NCI-H187 (cell line): ENCODE data around the gene IGF1R.
"Not testable (repeated sequence)": the region's sequence is repeated elsewhere in the genome, so short reads cannot be mapped to it uniquely, and the experiment has no call there.

Experiments
- DNase-seq, 2 experiments: peaks; one replicate each; lab custom pipeline; 2025; lab: John Stamatoyannopoulos, UW

IGF1R gene

GRCh38 chr15:98960555-98961050 is 312.3 kb downstream of the IGF1R start:
- DNase-seq = no peak

GRCh38 chr15:98963444-98963843 is 315.1 kb downstream of the IGF1R start:
- DNase-seq = no peak

GRCh38 chr15:98964466-98965133 is 316.3 kb downstream of the IGF1R start:
- no peak for DNase-seq

- DNase-seq = not testable (repeated sequence)
Measured at GRCh38 chr15:98965134-98965491, 316.8 kb downstream of the IGF1R start.

GRCh38 chr15:98965597-98965996 is 317.3 kb downstream of the IGF1R start:
- DNase-seq = no peak

- DNase-seq = no peak
Measured at GRCh38 chr15:98966091-98966787, 317.9 kb downstream of the IGF1R start.

GRCh38 chr15:98967096-98967495 is 318.8 kb downstream of the IGF1R start:
- DNase-seq = no peak

GRCh38 chr15:98967916-98968315 is 319.6 kb downstream of the IGF1R start:
- no peak for DNase-seq

- DNase-seq = no peak
Measured at GRCh38 chr15:98968576-98968975, 320.2 kb downstream of the IGF1R start.

- DNase-seq = no peak
Measured at GRCh38 chr15:98969126-98969735, 320.9 kb downstream of the IGF1R start.

GRCh38 chr15:98970799-98971198 is 322.5 kb downstream of the IGF1R start:
- no peak for DNase-seq

GRCh38 chr15:98976500-98976899 is 328.2 kb downstream of the IGF1R start:
- no peak for DNase-seq

GRCh38 chr15:98977441-98977840 is 329.1 kb downstream of the IGF1R start:
- no peak for DNase-seq

GRCh38 chr15:98978153-98978552 is 329.8 kb downstream of the IGF1R start:
- DNase-seq = no peak

GRCh38 chr15:98980899-98981228 is 332.5 kb downstream of the IGF1R start:
- no peak for DNase-seq

GRCh38 chr15:98981851-98982722 is 333.7 kb downstream of the IGF1R start:
- no peak for DNase-seq

GRCh38 chr15:98983334-98983733 is 335.0 kb downstream of the IGF1R start:
- no peak for DNase-seq

GRCh38 chr15:98986281-98986680 is 337.9 kb downstream of the IGF1R start:
- DNase-seq = no peak

- no peak for DNase-seq
Measured at GRCh38 chr15:98994892-98995291, 346.6 kb downstream of the IGF1R start.

- DNase-seq = no peak
Measured at GRCh38 chr15:98996169-98996568, 347.8 kb downstream of the IGF1R start.

- DNase-seq = no peak
Measured at GRCh38 chr15:98996624-98997023, 348.3 kb downstream of the IGF1R start.

GRCh38 chr15:98997312-98997711 is 349.0 kb downstream of the IGF1R start:
- DNase-seq = no peak
